Measurements from ENCODE around the gene R3HCC1L.
"Not testable (repeated sequence)": the region's sequence is repeated elsewhere in the genome, so short reads cannot be mapped to it uniquely, and the experiment has no call there.

GRCh38 chr10:98133075-98133752 is 1.2 kb upstream of the R3HCC1L start:
- TF ChIP-seq, protein P1, sequence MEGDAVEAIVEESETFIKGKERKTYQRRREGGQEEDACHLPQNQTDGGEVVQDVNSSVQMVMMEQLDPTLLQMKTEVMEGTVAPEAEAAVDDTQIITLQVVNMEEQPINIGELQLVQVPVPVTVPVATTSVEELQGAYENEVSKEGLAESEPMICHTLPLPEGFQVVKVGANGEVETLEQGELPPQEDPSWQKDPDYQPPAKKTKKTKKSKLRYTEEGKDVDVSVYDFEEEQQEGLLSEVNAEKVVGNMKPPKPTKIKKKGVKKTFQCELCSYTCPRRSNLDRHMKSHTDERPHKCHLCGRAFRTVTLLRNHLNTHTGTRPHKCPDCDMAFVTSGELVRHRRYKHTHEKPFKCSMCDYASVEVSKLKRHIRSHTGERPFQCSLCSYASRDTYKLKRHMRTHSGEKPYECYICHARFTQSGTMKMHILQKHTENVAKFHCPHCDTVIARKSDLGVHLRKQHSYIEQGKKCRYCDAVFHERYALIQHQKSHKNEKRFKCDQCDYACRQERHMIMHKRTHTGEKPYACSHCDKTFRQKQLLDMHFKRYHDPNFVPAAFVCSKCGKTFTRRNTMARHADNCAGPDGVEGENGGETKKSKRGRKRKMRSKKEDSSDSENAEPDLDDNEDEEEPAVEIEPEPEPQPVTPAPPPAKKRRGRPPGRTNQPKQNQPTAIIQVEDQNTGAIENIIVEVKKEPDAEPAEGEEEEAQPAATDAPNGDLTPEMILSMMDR (IDR thresholded peaks at IDR 0.05 in 2 of 3, conservative IDR thresholded peaks at IDR 0.05 in 1 of 3; ENCODE audit: control insufficient read depth in 2 of 3, extremely low read depth in 1 of 3, insufficient read depth in 1 of 3, low read depth in 3 of 3, low read length in 3 of 3), result not testable (repeated sequence)
- TF ChIP-seq RAD51 (IDR thresholded peaks at IDR 0.05); RCOR1 (conservative IDR thresholded peaks at IDR 0.05; ENCODE audit: low read depth, low read length): not testable (repeated sequence)
